K562 (cell line): ENCODE measurements around the gene HAND2. TPM values are rescaled to one million over a fixed set of nuclear protein-coding genes. Genes with fewer than 3 reads are reported as not detected.

Experiments
- ELF4 ChIP-seq: fragments of 450-650 bp; formaldehyde crosslinking; IDR thresholded peaks from 2 replicates; pipeline ENCODE4 v1.4.0; 2022; ENCODE audit warnings: missing genetic modification characterization
- HNRNPH1 ChIP-seq: fragments of 200-400 bp; formaldehyde crosslinking; optimal IDR thresholded peaks from 2 replicates; pipeline ENCODE3; 2017; ENCODE audit warnings: low read depth, mild to moderate bottlenecking, low read length, moderate library complexity
- KDM2B ChIP-seq: fragments of 250-450 bp; sonication (Bioruptor Pico); IDR thresholded peaks from 2 replicates; pipeline ENCODE4 v1.8.0; 2021; ENCODE audit warnings: mild to moderate bottlenecking, moderate library complexity
- MECOM ChIP-seq: fragments of 250-450 bp; sonication (Bioruptor Pico); IDR thresholded peaks from 2 replicates; pipeline ENCODE4 v1.8.0; 2022; ENCODE audit warnings: inconsistent platforms
- SETDB1 ChIP-seq: IDR thresholded peaks from one replicate; pipeline ENCODE4 v1.6.1; 2012; ENCODE audit warnings: low read length, control low read depth, inconsistent platforms
- STAT6 ChIP-seq: sonication (generic); formaldehyde crosslinking; IDR thresholded peaks from 2 replicates; pipeline ENCODE4 v1.8.1; 2023; ENCODE audit warnings: mild to moderate bottlenecking, missing genetic modification reagents
- TARDBP ChIP-seq: fragments of 450-650 bp; IDR thresholded peaks from 2 replicates; pipeline ENCODE4 v1.6.1; 2016
- ZKSCAN1 ChIP-seq: fragments of 150-350 bp; IDR thresholded peaks from 2 replicates; pipeline ENCODE4 v1.6.1; 2016; ENCODE audit warnings: low read depth, low read length
- ZNF318 ChIP-seq, 2 experiments: fragments of 450-650 bp; IDR thresholded peaks; 2 replicates each; pipeline ENCODE4 v1.6.1; 2016; ENCODE audit warnings: mild to moderate bottlenecking in 2 of 2, borderline replicate concordance in 1 of 2, low read depth in 1 of 2, moderate library complexity in 1 of 2
- polyA plus RNA-seq, 8 experiments: library from polyadenylated mRNA; depleted of rRNA in 4 of 8; stranded (reverse) in 5 of 8; unstranded in 3 of 8; fragments of >200 nt; fragmentation: Nextera tagmentation in 2 of 8; fragmentation: Illumina TruSeq in 1 of 8; extraction: Ambion mirVana in 2 of 8; extraction: Trizol in 1 of 8; gene quantifications; 2 replicates each; pipeline versions ENCODE4 v1.2.1 to v1.2.3, GENCODE V29; 2011 to 2014; ENCODE audit warnings: inconsistent platforms in 1 of 8, missing spikeins in 1 of 8
- total RNA-seq, 7 experiments: library from RNA; depleted of rRNA in 6 of 7; stranded (reverse); fragments of >200 nt in 6 of 7; fragmentation: Illumina TruSeq in 2 of 7; extraction: Trizol in 2 of 7; gene quantifications; 2 replicates each; pipeline versions ENCODE4 v1.2.1 to v1.2.3, GENCODE V29; 2011 to 2021; ENCODE audit warnings: low replicate concordance in 1 of 7
- TF ChIP-seq, protein P1 (sequence below): sonication (generic); formaldehyde crosslinking; IDR thresholded peaks from 2 replicates; pipeline ENCODE4 v1.8.0; 2023; ENCODE audit warnings: mild to moderate bottlenecking, missing genetic modification reagents

Gene HAND2
- total and polyA plus RNA-seq, 9 of the 15 experiments (the other 6 are each of a cell fraction or from before 2014, with no cell fraction given), result 1.7 to 12.8 (median 4.9) TPM

DNA sequence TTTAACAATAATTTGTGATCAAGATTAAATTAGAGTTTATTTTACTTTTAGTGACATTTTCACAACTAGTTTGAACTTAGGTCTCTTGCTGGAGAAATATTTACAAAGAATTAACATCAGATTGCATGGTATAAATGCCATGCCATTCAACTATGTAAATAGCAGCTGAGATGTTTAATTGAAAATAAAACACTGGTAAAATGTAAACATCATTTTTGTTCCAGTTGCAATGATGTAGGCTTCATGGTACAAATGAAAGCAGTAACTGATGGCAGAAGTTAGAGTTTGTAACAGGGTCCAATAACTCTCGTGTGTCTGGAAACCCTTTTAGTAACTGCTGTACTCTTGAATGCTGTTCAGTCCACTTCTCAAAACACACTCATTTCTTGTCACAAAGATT is 43.7 kb upstream of the HAND2 start (continued):
- TF ChIP-seq ZNF318 (IDR thresholded peaks at IDR 0.05; ENCODE audit: borderline replicate concordance in 1 of 2, low read depth in 1 of 2) (no peak), ZKSCAN1 (no peak), MECOM (CRISPR knock-in tag) (no peak), STAT6 (CRISPR knock-in tag) (no peak), SETDB1 (no peak), ELF4 (CRISPR knock-in tag) (no peak), KDM2B (no peak), HNRNPH1 (no peak), TARDBP (no peak)
- TF ChIP-seq, protein P1, sequence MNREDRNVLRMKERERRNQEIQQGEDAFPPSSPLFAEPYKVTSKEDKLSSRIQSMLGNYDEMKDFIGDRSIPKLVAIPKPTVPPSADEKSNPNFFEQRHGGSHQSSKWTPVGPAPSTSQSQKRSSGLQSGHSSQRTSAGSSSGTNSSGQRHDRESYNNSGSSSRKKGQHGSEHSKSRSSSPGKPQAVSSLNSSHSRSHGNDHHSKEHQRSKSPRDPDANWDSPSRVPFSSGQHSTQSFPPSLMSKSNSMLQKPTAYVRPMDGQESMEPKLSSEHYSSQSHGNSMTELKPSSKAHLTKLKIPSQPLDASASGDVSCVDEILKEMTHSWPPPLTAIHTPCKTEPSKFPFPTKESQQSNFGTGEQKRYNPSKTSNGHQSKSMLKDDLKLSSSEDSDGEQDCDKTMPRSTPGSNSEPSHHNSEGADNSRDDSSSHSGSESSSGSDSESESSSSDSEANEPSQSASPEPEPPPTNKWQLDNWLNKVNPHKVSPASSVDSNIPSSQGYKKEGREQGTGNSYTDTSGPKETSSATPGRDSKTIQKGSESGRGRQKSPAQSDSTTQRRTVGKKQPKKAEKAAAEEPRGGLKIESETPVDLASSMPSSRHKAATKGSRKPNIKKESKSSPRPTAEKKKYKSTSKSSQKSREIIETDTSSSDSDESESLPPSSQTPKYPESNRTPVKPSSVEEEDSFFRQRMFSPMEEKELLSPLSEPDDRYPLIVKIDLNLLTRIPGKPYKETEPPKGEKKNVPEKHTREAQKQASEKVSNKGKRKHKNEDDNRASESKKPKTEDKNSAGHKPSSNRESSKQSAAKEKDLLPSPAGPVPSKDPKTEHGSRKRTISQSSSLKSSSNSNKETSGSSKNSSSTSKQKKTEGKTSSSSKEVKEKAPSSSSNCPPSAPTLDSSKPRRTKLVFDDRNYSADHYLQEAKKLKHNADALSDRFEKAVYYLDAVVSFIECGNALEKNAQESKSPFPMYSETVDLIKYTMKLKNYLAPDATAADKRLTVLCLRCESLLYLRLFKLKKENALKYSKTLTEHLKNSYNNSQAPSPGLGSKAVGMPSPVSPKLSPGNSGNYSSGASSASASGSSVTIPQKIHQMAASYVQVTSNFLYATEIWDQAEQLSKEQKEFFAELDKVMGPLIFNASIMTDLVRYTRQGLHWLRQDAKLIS (CRISPR knock-in tag), result no peak
- TF ChIP-seq, all 486 proteins: peak for 0
